HG03575 (cell line): ENCODE results near the gene PDP2.
"Not testable (repeated sequence)": the region's sequence is repeated elsewhere in the genome, so short reads cannot be mapped to it uniquely, and the experiment has no call there.

Experiments used
- ATAC-seq: cut with Tn5 transposase; IDR thresholded peaks from one replicate; pipeline ENCODE4 v1.9.1; 2021; ENCODE audit not compliant: unreplicated experiment, insufficient number of reproducible peaks, low FRiP score; ENCODE audit errors: extremely low read depth

The PDP2 gene

DNA sequence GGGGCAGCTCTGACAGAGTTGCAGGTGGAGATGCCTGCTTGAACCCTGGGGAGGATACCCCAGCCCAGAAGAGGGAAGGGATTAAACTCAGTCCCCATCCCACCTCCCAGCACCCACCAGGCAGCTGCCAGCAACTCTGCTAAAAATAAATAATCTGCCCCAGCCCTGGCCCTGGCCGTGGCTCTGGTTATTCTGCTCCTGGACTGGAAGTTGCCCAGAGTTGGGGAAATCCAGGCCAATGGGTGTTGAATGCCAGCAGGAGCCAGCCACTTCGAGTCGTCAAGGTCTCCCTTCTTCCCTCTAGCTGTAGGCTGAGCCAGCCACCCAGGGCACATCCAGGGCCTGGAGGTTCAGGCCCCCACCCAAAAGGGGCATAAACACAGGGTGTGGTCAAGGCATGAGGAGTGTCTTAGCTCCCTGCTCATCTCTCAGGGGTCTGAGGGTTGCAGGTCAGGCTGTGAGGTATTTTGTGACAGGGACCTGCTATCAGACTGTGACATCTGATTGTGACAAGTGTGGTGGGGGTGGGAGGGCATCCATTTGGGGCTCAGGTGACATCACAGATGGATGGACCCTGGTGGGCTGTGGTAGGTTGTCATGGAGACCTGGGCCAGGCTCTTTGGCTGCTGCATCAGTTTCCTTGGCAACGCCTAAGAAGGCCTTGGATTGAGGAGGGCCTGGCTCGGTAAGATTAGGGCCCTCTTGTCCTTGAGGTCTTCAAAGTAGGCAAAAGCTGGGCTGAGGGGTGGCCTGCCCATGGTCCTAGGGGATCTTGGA lies 46.0 kb downstream of the PDP2 start:
- ATAC-seq, result no peak

DNA sequence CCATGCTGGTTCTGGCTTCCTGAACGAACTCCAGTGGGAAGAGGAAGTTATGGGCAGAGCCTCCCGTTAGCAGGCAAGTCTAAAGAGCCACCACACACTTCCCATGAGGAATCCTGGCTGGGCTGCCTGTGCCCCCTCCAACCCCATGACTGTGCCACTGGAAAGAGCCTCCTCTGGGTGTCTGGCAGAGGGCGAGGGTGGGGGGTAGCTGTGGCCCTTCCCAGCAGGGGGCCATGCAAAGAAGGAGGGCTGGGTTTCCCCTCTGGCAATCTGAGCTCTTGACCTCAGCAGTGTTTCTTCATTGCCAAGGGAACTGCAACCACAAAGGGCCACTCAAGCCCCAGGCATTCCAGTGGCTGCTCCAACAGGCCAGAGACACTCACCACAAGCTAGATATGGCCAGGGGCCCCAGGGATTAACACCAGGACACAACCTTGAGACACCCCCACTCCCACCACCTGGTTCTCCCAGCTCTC lies 46.7 kb downstream of the PDP2 start:
- ATAC-seq, result no peak

DNA sequence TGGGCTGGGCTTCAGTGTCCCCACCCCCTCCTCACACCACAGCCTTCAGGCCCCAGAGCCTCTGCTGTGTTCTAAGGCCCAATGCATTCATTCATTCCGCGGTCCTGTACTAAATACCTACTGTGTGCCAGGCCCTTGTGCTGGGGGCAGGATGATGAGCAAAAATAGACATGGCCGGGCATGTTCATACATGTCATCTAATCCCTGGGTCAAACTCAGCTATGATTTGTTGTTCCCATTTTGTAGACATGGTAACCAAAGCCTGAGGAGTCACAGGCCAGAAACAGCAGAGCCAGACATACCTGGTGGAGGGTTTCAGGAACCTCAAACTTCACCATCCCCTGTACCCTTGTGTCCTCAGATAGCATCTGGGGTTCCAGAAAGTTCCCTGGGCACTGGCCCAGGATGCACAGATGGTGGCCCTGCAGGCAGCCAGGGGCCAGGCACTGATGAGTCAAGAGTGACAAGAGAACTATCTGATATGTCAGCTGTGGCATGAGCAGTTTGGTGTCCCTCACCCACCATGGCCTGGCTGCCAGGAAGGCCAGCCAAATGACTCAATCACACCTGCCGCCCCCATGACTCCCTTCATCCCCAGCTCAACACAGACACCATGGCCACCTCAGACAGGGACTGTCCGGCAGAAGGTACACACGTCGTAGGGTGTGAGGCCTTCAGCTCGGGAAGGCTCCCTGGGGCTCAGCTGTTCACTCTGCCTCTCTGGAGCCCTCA lies 47.8 kb downstream of the PDP2 start:
- ATAC-seq, result no peak

DNA sequence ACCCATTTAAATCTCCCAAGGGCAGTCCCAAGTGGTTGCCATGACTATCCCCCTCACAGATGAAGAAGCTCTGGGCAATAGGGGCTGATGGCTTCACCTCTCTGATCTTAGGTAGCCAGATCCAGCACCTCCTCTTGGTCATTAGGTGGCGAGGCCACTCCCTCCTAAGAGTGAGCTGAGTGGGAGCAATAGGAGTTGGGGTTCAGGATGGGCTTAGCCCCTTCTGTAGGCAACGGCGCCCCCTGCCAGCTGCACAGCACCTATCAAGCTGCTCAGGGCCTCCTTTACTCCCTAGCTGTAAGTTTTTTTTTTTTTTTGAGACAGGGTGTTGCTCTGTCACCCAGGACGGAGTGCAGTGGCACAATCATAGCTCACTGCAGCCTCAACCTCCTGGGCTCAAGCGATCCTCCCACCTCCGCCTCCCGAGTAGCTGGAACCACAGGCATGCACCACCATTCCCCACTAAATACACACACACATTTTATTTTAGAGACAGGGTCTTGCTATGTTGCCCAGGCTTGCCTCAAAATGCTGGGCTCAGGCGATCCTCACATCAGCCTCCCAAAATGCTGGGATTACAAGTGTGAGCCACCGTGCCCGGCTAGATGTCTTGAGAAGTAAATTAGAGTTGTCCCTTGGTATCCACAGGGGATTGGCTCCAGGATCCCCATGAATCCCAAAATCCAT lies 48.5 kb downstream of the PDP2 start:
- no peak for ATAC-seq

DNA sequence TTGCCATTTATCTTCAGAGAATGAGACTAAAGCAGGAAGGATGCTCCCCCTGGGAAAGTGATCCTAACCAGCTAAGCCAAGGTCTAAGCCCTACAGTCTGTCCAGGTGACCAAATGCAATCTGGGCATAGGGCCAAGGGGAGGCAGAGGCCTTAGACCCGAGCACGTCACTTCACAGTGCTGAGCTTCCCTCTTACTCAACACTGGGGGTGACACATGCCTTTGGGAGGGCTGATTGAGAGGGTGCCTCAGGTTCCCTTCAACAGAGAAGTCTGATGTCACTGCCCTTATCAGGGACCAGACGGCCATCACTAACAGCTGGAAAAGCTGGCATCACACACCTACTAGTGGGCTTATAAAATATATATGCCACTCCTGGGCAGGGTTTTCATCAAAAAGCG lies 49.9 kb downstream of the PDP2 start:
- no peak for ATAC-seq

DNA sequence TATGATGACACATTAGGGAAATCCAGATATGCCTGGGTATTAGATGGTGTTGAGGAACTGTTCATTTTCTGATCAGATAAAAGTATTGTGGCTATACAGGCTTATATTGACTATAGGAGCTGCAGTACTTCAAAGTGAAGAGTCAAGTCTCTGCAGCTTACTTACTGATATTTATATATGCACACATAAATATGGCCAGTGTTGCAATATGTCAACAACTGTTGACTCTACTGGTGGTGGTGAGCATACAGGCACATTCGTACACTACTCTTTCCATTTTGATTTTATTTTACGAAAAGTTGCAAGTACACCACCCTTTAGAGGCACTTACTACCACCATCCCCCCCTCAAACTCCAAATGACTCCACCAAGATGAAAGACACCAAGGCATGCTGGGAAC lies 51.4 kb downstream of the PDP2 start:
- ATAC-seq, result no peak

DNA sequence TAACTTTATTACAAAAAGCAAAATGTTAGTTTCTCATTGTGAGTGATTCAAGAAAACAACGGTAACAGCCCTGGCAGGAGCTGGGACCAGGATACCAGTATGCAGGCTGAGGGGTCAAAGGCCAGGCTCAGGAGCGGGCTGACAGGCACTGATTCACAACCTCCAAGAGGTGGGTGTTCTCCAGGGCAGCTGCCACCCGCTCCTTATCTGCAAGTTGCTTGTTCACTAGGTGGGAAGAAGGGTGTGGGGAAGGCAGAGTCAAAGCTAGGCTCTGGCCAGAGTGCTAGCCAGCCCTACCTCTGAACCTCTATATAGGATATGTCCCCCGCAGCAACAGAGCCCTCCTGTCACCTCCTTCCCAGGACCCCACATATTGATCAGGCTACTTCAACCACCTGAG lies 51.8 kb downstream of the PDP2 start:
- no peak for ATAC-seq

DNA sequence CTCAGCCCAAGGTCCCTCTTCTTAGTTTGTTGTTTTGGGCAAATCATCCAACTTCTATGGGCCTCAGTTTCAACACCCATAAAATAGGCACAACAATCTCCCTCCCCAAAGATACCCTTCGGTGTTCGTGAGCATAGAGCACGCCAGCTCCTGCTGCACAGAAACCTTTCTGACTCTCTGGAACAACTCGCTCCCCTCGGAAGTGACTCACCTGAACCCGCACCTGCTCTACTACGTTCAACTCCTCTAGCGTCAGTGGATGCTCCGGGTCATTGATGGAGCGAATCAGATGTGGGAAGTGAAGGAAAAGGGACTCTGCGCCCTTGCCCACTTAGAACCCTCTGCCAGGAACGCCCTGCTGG lies 53.4 kb downstream of the PDP2 start:
- ATAC-seq, result no peak

DNA sequence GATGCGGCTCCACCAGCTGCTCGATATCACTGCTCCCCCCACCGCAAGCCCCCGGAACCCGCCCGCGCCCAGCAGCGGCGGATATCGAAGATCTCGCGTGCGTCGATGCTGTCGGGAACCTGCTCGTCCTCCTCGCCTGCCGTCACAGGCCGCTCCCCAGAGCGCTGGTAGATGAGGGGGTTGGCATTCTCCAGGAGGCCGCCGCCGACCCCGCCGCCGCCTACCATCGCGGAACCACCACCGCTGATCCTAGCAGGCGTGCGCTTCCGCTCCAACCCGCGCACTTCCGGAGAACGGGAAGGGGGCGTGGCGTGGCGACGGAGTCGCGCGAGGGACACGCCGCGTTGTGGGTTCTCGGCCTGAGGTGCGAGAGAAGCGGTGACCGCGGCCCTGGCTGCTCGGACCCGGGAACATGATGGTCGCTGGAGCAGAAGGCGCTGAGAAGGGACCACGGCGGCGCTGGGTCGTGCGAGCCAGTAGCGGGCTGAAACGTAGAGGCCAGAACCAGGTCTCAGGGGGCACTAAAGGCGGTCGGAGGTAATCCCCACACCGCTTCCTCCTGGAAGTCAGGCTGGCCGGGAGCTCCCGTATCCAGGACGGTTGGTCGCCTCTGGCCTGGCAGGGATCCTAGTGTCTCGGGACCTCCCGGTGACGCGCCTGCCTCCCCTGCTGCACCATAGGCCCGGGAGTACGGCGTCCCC lies 54.0 kb downstream of the PDP2 start, which contains the start of gene CIAO2B:
CIAO2B (minus strand) TSS at position 265 of the 701 bp plus-strand sequence; CDS start at position 227, 38 bp downstream.
- no peak for ATAC-seq

DNA sequence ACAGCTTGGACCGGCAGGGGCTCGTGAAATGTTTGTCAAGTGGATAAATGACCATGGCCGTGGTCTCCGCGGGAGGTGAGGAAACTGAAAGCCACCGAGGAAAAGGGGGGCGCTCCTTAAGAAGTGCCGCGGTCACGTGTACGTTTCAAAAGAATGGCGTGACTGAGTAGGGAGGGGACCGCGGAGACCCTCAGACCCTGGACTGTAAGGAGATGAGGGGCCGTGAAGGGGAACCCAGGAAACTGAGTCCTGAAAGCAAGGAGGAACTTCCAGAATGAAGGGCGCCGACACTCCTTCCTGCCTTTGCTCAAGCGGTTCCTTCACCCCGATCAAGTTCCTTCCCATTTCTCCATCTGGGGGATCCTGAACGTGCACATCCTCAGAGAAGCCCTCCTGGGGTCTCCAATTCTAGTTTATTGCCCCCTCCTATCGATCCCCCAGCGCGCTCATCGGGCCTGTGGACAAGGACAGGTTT lies 54.6 kb downstream of the PDP2 start:
- not testable (repeated sequence) for ATAC-seq

DNA sequence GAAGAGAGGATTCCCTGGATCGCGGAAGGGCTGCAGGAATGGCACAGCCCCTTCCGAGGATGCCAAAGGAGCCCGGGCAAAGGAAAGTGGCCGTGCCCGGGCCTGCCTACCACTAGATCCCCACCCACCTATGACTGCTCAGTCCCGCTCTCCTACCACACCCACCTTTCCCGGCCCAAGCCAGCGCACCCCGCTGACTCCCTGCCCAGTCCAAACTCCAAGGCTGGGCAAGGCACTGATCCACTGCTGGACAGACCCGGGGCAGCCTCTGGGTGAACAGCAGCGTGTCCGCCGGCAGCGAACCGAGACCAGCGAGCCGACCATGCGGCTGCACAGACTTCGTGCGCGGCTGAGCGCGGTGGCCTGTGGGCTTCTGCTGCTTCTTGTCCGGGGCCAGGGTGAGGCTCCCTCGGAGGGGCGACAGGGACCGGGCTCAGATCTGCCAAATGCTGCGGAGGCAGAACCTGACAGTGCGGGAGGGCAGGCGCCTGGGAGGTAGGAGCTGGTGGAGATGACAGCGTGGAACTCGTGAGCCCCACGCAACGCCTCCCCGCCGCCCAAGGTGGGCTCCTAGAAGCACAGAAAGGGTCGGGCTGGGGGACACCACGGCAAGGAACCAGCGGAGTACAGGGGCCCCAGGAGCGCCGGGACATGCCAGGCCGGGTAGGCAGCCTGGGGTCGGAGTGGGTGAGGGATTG lies 55.1 kb downstream of the PDP2 start, which contains the start of gene CES2:
CES2 (plus strand) TSS at position 203 of the 698 bp plus-strand sequence; CDS start at position 323, 120 bp downstream.
- no peak for ATAC-seq

DNA sequence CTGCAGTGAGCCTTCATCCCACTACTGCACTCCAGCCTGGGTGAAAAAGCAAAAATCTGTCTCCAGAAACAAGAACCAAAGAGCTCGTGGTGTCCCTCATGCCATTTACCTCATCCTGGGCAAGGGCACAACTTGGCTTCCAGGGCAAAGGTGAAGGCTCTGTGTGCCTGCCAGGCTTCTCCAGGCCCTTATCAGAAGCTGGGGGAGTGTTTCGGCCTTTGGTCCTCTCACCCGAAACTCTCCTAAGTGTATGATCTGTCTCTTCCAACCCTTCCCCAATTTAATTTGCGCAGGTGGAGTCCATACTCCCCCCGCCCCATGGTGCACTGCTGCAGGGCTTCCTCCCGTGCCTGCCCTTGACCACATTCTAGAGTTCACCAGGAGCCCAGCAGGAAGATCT lies 56.1 kb downstream of the PDP2 start:
- no peak for ATAC-seq

DNA sequence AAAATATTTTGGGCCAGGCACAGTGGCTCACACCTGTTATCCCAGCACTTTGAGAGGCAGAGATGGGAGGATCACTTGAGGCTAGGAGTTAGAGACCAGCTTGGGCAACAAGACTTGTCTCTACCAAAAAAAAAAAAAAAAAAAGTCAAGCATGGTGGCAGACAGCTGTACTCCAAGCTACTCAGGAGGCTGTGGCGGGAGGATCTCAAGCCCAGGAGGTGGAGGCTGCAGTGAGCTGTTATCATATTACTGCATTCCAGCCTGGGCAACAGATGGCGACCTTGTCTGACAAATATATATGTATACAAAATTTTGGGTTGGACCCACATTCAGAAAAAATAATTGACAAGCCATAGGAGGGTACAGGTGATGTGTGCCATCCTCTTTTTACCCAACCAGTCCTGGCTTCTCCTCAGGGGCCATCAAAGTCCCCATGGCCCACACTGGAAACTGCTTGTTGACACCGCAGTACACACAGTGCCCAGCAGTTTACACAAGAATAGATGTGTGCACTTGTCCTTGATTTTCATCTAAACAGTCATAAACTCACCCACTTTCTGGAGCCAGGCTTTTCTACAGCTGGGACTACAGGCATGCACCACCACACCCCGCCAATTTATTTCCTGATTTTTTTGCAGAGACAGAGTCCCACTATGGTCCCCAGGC lies 56.7 kb downstream of the PDP2 start:
- no peak for ATAC-seq

DNA sequence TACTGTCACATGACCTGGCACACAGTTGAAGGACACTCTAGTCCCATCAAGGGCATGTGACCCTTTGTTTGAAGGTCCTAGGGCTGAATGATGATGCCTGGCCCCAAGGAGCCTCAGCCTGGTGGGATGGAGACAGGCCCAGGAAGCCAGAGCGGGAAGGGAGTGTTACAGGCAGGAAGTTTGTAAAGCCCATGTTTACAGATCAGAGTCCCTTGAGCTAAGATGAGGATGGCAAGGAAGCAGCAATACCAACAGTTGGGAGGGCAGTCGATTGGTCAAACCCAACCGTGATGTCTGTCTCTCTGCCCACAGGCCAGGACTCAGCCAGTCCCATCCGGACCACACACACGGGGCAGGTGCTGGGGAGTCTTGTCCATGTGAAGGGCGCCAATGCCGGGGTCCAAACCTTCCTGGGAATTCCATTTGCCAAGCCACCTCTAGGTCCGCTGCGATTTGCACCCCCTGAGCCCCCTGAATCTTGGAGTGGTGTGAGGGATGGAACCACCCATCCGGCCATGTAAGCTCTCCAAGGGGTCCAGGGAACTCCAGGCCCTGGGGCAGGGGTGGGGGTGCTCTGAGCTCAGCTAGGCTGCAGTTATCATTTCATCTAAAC lies 57.5 kb downstream of the PDP2 start:
- ATAC-seq, result no peak

DNA sequence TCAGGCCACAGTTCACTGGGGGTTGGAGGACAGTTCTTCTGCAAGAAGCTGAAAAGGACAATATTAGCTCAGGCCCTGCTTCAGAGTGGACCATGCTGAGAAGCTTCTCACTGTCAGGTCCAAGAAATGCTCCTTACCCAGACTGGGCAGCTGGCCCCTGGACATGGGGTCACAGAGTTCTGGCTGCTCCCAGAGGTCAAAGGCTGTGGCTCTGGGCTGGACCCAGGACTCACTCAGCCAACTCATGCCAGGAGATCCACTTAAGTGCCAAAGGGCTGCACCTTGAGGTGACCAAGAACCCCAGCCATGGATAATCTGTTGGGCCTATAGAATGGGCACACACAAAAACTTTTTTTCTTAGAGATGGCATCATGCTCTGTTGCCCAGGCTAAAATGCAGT lies 59.1 kb downstream of the PDP2 start:
- ATAC-seq, result no peak

DNA sequence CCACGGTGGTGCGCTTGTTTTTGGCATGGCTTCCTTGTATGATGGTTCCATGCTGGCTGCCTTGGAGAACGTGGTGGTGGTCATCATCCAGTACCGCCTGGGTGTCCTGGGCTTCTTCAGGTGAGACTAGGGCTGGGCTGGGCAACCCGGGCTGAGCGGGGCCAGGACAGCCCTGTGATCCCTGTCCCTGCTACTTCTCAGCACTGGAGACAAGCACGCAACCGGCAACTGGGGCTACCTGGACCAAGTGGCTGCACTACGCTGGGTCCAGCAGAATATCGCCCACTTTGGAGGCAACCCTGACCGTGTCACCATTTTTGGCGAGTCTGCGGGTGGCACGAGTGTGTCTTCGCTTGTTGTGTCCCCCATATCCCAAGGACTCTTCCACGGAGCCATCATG lies 59.9 kb downstream of the PDP2 start:
- ATAC-seq, result no peak
